ENCODE data around the gene PREX1. TPM values are rescaled to one million over a fixed set of nuclear protein-coding genes. Genes with fewer than 3 reads are reported as not detected.

Gene PREX1
- total and polyA plus RNA-seq, 2 experiments from 2014 or later, result 2.4 to 10.3 TPM

- Histone ChIP-seq H3K27me3 (ENCODE audit: insufficient read depth) (no peaks in the 10 kb centered on the region), H3K4me1 (ENCODE audit: insufficient read depth) (no peaks in the 10 kb centered on the region; the same call in 1 of the 2 replicates), H3K4me2 (no peak overlapping the region), H3K36me3 (ENCODE audit: insufficient read depth) (no peaks in the 10 kb centered on the region), H3K79me2 (replicated peaks; ENCODE audit: insufficient read depth) (no peaks in the 10 kb centered on the region), H3K27ac (ENCODE audit: low read depth) (no peak overlapping the region), H2AFZ (no peak overlapping the region), H3K4me3 (no peak overlapping the region), H3F3A (replicated peaks; ENCODE audit: low read depth) (no peaks in the 10 kb centered on the region), H3K9me2 (ENCODE audit: insufficient read depth) (no peaks in the 10 kb centered on the region), H4K20me1 (replicated peaks; ENCODE audit: insufficient read depth) (no peaks in the 10 kb centered on the region)
- Mint-ChIP-seq H3K4me1 (peaks cover 16% of the 10 kb centered on the region), H3K36me3 (ENCODE audit: low read depth) (no peaks in the 10 kb centered on the region), H3K9me3 (no peaks in the 10 kb centered on the region), H3K27me3 (ENCODE audit: insufficient read depth, low read depth, poor library complexity) (peaks cover 6% of the 10 kb centered on the region), H3K27ac (no peak overlapping the region), H3K4me3 (no peak overlapping the region)
- TF ChIP-seq ZNF331 (CRISPR knock-in tag; IDR thresholded peaks at IDR 0.05; ENCODE audit: low read depth) (no peak), STAT1 (IDR thresholded peaks at IDR 0.05; ENCODE audit: unreplicated experiment) (no peak), ZNF114 (CRISPR knock-in tag; IDR thresholded peaks at IDR 0.05) (no peak), POLR2AphosphoS5 (IDR thresholded peaks at IDR 0.05; ENCODE audit: low read depth) (no peak), EZH2 (IDR thresholded peaks at IDR 0.05; ENCODE audit: low read depth, unreplicated experiment) (no peak), REST (IDR thresholded peaks at IDR 0.05; ENCODE audit: unreplicated experiment) (no peak), CREB1 (CRISPR knock-in tag; IDR thresholded peaks at IDR 0.05; ENCODE audit: low read depth) (no peak)
- DNase-seq (ENCODE audit: low spot score) (no peak), ATAC-seq (no peak)
Observed at GRCh38 chr20:48600470-48600945, 227.3 kb downstream of the PREX1 start.

- H3F3A ChIP-seq (replicated peaks; ENCODE audit: low read depth), result no peaks in the 10 kb centered on the region
- Mint-ChIP-seq H3K36me3 (ENCODE audit: low read depth) (no peaks in the 10 kb centered on the region), H3K27me3 (ENCODE audit: insufficient read depth, low read depth, poor library complexity) (peaks cover 6% of the 10 kb centered on the region), H3K9me3 (no peaks in the 10 kb centered on the region), H3K27ac (no peak overlapping the region), H3K4me3 (no peak overlapping the region), H3K4me1 (peaks cover 18% of the 10 kb centered on the region)
- no peaks in the 10 kb centered on the region for H3K27me3 ChIP-seq (ENCODE audit: insufficient read depth)
- no peaks in the 10 kb centered on the region for H4K20me1 ChIP-seq (replicated peaks; ENCODE audit: insufficient read depth)
- TF ChIP-seq CTCF (conservative IDR thresholded peaks at IDR 0.05; ENCODE audit: low read depth in 2 of 2) (no peak), NANOG (IDR thresholded peaks at IDR 0.05; ENCODE audit: borderline replicate concordance) (no peak), STAT1 (IDR thresholded peaks at IDR 0.05; ENCODE audit: unreplicated experiment) (no peak), EZH2phosphoT487 (IDR thresholded peaks at IDR 0.05; ENCODE audit: unreplicated experiment) (no peak), ZNF331 (CRISPR knock-in tag; IDR thresholded peaks at IDR 0.05; ENCODE audit: low read depth) (no peak), REST (IDR thresholded peaks at IDR 0.05; ENCODE audit: unreplicated experiment) (no peak)
- no peaks in the 10 kb centered on the region; the same call in 1 of the 2 replicates for H3K4me1 ChIP-seq (ENCODE audit: insufficient read depth)
- H3K27ac ChIP-seq (ENCODE audit: low read depth), result no peak overlapping the region
- H3K4me3 ChIP-seq, result no peak overlapping the region
- H3K36me3 ChIP-seq (ENCODE audit: insufficient read depth), result no peaks in the 10 kb centered on the region
- H3K4me2 ChIP-seq, result no peak overlapping the region
- no peaks in the 10 kb centered on the region for H3K79me2 ChIP-seq (replicated peaks; ENCODE audit: insufficient read depth)
- no peak for DNase-seq (ENCODE audit: low spot score)
- H2AFZ ChIP-seq, result no peak overlapping the region
- no peak for ATAC-seq
- H3K9me2 ChIP-seq (ENCODE audit: insufficient read depth), result no peaks in the 10 kb centered on the region
Observed at GRCh38 chr20:48599748-48600469, 227.9 kb downstream of the PREX1 start.
